ENCODE measurements around the gene ARHGEF28. TPM values are rescaled to one million over a fixed set of nuclear protein-coding genes. Genes with fewer than 3 reads are reported as not detected.

Gene ARHGEF28
- total and polyA plus RNA-seq, 2 of the 4 experiments (the other 2 are of a cell fraction): 3.6 to 16.0 TPM

DNA sequence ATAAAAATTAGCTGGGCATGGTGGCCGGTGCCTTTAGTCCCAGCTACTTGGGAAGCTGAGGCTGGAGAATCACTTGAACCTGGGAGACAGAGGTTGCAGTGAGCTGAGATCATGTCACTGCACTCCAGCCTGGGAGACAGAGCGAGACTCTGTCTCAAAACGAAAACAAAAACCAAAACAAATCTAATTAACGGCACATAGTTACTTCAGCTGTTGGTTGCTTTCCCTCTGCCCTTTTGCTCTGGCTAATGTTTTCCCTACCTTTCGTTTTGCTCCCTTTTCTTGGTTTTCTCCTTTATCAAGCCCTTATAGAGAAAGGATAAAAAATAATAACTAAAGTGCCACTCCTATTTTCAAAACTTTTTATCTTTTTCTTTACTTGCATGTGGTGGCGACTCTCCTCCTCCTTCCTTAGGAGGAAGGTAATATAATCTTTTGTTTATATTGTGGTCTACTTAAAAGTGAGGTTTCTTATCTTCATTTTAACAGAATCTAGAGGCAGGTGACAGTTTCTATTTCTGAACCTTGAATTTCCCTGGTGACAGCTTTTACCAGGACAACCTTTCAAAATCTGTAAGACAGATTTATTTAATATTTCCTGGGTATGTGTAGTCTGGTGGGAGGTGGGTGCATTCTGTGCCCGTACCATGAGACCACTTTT lies 125.4 kb downstream of the ARHGEF28 start:
- H3K56ac ChIP-seq (ENCODE audit: extremely low read depth, insufficient read depth, low read length): no peak overlapping the region
- dilution Hi-C loops (cut with HindIII; ENCODE audit: low sequenced_read_pairs, unreplicated experiment): no loop called here
- no peak overlapping the region for H2AK9ac ChIP-seq (replicated peaks; ENCODE audit: low read depth, low read length, poor library complexity)
- H3K23ac ChIP-seq (ENCODE audit: low read depth, low read length): no peak overlapping the region
- H4K91ac ChIP-seq (ENCODE audit: insufficient read depth, low read depth, low read length): no peak overlapping the region
- H3K9me3 ChIP-seq (ENCODE audit: control insufficient read depth, insufficient read depth, low read length): no peaks in the 10 kb centered on the region
- H2AFZ ChIP-seq (replicated peaks; ENCODE audit: low read length, poor library complexity): no peak overlapping the region
- H3K14ac ChIP-seq (replicated peaks; ENCODE audit: low read depth, low read length): 0 out of 2 replicates have a peak overlapping the region, but pooled peaks have one; percentile 40
- H2AK5ac ChIP-seq (ENCODE audit: low read depth, low read length): no peak overlapping the region
- no peak overlapping the region for H2BK20ac ChIP-seq (ENCODE audit: low read depth, low read length)
- ChIA-PET CTCF (interaction anchor here (0.6 kb wide), 1 partner anchor 1184 kb away, joined by 3 read pairs; no protein-coding TSS in a partner anchor), POLR2A (ENCODE audit: unreplicated experiment) (no interaction called here)
- H3K9ac ChIP-seq (ENCODE audit: low read depth, low read length): no peak overlapping the region
- peaks cover 12% of the 10 kb centered on the region for H3K4me1 ChIP-seq (ENCODE audit: control insufficient read depth, insufficient read depth, low read length)
- no peak overlapping the region for H3K4ac ChIP-seq (ENCODE audit: low read depth, low read length)
- no peaks in the 10 kb centered on the region for H4K20me1 ChIP-seq (ENCODE audit: insufficient read depth, low read length)
- H3K27me3 ChIP-seq (ENCODE audit: control insufficient read depth, insufficient read depth, low read length): no peaks in the 10 kb centered on the region
- H3K27ac ChIP-seq (ENCODE audit: insufficient read depth, low read length): no peak overlapping the region
- H3K18ac ChIP-seq (ENCODE audit: low read depth, low read length): no peak overlapping the region
- H4K5ac ChIP-seq (ENCODE audit: low read depth, low read length): no peak overlapping the region
- no peak overlapping the region for H4K8ac ChIP-seq (ENCODE audit: low read depth in 2 of 2, low read length in 2 of 2)
- intact Hi-C loops (cut with micrococcal nuclease): no loop called here
- DNase-seq: no peak
- no peak for TF ChIP-seq RFX5 (IDR thresholded peaks at IDR 0.05; ENCODE audit: low read depth, low read length)
- TF ChIP-seq, protein P1, sequence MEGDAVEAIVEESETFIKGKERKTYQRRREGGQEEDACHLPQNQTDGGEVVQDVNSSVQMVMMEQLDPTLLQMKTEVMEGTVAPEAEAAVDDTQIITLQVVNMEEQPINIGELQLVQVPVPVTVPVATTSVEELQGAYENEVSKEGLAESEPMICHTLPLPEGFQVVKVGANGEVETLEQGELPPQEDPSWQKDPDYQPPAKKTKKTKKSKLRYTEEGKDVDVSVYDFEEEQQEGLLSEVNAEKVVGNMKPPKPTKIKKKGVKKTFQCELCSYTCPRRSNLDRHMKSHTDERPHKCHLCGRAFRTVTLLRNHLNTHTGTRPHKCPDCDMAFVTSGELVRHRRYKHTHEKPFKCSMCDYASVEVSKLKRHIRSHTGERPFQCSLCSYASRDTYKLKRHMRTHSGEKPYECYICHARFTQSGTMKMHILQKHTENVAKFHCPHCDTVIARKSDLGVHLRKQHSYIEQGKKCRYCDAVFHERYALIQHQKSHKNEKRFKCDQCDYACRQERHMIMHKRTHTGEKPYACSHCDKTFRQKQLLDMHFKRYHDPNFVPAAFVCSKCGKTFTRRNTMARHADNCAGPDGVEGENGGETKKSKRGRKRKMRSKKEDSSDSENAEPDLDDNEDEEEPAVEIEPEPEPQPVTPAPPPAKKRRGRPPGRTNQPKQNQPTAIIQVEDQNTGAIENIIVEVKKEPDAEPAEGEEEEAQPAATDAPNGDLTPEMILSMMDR (conservative IDR thresholded peaks at IDR 0.05; ENCODE audit: low read depth, low read length): no peak
- TF ChIP-seq, protein P2, sequence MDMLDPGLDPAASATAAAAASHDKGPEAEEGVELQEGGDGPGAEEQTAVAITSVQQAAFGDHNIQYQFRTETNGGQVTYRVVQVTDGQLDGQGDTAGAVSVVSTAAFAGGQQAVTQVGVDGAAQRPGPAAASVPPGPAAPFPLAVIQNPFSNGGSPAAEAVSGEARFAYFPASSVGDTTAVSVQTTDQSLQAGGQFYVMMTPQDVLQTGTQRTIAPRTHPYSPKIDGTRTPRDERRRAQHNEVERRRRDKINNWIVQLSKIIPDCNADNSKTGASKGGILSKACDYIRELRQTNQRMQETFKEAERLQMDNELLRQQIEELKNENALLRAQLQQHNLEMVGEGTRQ (IDR thresholded peaks at IDR 0.05; ENCODE audit: low read depth, low read length): no peak
- TF ChIP-seq MXI1 (IDR thresholded peaks at IDR 0.05; ENCODE audit: borderline replicate concordance, low read depth, low read length): no peak
- TF ChIP-seq, protein P3, sequence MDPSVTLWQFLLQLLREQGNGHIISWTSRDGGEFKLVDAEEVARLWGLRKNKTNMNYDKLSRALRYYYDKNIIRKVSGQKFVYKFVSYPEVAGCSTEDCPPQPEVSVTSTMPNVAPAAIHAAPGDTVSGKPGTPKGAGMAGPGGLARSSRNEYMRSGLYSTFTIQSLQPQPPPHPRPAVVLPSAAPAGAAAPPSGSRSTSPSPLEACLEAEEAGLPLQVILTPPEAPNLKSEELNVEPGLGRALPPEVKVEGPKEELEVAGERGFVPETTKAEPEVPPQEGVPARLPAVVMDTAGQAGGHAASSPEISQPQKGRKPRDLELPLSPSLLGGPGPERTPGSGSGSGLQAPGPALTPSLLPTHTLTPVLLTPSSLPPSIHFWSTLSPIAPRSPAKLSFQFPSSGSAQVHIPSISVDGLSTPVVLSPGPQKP (IDR thresholded peaks at IDR 0.05; ENCODE audit: borderline replicate concordance, low read depth, low read length): no peak
- TF ChIP-seq BHLHE40 (IDR thresholded peaks at IDR 0.05; ENCODE audit: low read depth, low read length): no peak
- no peak for TF ChIP-seq RAD21 (IDR thresholded peaks at IDR 0.05; ENCODE audit: low read length)
- TF ChIP-seq MAZ (IDR thresholded peaks at IDR 0.05; ENCODE audit: borderline replicate concordance, low read depth, low read length): no peak
- no peak for TF ChIP-seq CEBPB (IDR thresholded peaks at IDR 0.05; ENCODE audit: low read depth, low read length)
- TF ChIP-seq NFE2L2 (IDR thresholded peaks at IDR 0.05; ENCODE audit: low read depth, low read length): no peak
- TF ChIP-seq CHD1 (IDR thresholded peaks at IDR 0.05; ENCODE audit: low read depth, low read length): no peak
- TF ChIP-seq SMC3 (IDR thresholded peaks at IDR 0.05; ENCODE audit: low read depth, low read length): no peak
- no peak for TF ChIP-seq MAFK (IDR thresholded peaks at IDR 0.05; ENCODE audit: low read depth, low read length)
- no peak for TF ChIP-seq FOS (IDR thresholded peaks at IDR 0.05; ENCODE audit: low read depth, low read length)
- TF ChIP-seq POLR2A (IDR thresholded peaks at IDR 0.05; ENCODE audit: low read depth, low read length): no peak
- no peak for TF ChIP-seq RCOR1 (IDR thresholded peaks at IDR 0.05; ENCODE audit: insufficient replicate concordance, low read length)
- H3K79me1 ChIP-seq (ENCODE audit: low read depth in 1 of 2, low read length in 2 of 2): peaks cover 11 to 62% of the 10 kb centered on the region in 2 experiments; a peak in 3 of 4 replicates
- ATAC-seq (ENCODE audit: low read depth): no peak
- no peak overlapping the region for H2BK5ac ChIP-seq (ENCODE audit: low read depth, low read length, poor library complexity, severe bottlenecking)
- no peak overlapping the region for H3K4me3 ChIP-seq (ENCODE audit: insufficient read depth, low read depth, low read length)
- H3K36me3 ChIP-seq (ENCODE audit: control insufficient read depth, insufficient read depth, low read length): peaks cover 6% of the 10 kb centered on the region
- H3K9me1 ChIP-seq (ENCODE audit: insufficient read depth, low read length): peaks cover 15% of the 10 kb centered on the region; the same call in 1 of the 2 replicates
- BruUV-seq (replicated peaks): no TSS peak
- H3K4me2 ChIP-seq (ENCODE audit: low read depth, low read length): no peak overlapping the region
- in situ Hi-C loops (cut with MboI; ENCODE audit: low sequenced_read_pairs): no loop called here
- 80% methylated on average over 1 of the region's 7 CpGs; no CpG with 5 or more reads in 1 of the 2 experiments for WGBS, 2 experiments (ENCODE audit: extremely low coverage in 2 of 2, insufficient read length in 1 of 2)
- H2BK15ac ChIP-seq (ENCODE audit: low read depth, low read length): no peak overlapping the region; the same call in 2 of the 3 replicates
- no peak overlapping the region for H2BK120ac ChIP-seq (ENCODE audit: low read depth, low read length)
